Measurements from ENCODE around the gene OSBPL2. TPM values are rescaled to one million over a fixed set of nuclear protein-coding genes. Genes with fewer than 3 reads are reported as not detected.

OSBPL2 gene
- total RNA-seq: 36.9 and 37.4 TPM in 2 replicates

DNA sequence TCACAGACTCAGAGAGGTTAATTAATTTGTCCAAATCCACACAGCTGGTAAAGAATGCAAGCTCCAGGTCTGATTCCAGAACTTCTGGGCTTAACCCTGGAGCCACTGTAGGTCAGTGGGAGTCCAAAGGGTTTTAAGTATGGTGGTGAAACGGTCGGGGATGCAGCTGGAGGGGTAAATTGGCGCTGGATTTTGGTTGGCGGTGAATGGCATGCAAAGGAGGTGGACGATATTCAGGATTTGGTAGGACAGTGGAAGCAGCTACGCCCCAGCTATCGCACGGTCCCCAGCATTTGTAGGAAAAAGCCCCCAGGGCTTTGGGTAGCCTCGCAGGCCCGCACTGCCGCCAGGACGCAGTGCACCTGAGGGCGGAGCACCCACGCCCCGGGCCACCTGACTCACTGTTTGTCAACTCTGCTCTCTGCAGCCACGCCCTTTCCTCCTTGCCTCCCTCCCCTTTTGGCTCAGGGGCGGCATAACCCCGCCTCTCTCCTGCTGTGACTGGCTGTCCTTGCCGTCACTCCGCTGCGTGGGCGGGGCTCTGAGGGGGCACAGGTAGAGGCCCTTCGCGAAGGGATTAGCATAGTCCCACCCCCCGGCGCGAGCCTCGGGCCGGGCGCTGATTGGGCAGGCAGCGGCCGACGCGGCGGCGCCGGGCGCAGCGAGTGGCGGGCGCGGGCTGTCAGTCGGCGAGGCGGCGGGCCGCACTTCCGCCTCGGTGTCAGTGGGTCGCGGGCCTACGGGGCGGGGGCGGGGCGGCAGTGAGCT is at the start of gene OSBPL2:
Gene OSBPL2 (plus strand): TSS at position 721 of the 768 bp plus-strand sequence. CDS start 17,664 bp downstream, outside the sequence.

DNA sequence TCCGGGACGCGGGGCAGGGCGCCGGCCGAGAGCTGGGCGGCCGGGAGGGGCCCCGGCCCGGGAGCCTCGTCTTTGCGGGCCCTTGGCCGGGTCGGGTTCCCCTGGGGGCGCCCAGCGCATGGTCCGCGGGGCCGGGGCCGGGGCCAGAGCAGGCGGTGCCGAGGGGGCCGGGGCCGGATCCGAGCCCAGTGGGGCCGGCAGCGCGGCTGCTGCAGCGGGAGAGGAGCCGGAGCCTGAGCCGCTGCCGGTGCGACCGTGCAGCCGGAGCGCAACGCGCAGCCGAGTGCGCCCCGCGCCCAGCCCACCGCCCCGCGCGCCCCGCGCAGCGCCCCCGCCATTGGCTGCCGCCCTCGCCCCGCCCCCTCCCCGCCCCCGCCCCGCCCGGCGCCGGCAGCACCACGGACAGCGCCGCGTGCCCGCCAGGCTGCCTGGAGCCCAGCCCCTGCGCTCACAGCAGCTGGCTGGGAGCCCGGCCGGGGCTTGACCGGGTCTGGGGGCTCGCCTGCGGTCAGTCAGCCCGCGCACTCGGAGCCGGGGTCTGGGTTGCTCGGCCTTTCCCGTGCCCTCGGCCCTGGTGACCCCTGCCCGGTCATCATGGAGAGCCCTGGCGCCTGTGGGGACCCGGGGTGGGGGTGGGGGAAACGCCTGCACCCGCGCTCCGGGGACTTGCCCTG is 18.2 kb upstream of the OSBPL2 start, which contains the start of gene HRH3:
Gene HRH3 (minus strand): TSS at position 287 of the 674 bp plus-strand sequence. CDS start 308 bp downstream, outside the sequence.

DNA sequence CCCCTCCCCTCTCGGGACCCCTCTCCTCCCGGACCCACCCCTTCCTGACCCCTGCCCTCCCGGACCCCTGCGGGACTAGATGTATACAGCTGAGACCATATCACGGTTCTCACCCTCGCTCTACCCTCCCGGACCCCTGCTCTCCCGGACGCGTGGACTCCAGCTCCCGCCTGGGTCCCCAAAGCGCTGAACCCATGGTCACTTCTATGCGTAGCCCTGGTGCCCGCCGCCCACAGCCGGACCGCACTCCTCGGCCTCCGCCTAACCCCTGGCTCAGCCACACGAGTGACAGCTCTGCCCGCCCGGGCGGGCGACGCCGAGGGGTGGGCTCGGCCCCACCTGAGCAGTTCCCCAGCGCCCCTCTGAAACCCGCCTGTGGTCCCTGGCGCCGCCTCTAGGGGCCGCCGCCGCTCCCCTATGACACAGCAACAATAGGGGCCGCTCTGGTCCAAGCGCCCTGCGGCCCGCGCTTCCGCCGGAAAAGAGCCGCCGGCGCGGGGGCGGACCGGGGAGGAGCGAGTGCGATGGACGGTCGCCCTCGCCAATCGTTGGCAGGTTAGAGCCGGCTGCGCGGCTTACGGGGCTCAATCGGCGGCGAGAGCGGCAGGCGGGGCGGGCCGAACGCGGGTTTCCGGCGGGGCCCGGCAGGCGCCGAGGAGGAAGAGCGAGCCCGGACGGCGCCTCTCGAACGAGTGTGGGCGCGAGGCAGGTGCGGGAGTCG is 64.2 kb downstream of the OSBPL2 start, which contains the start of gene ADRM1:
Gene ADRM1 (plus strand): TSS at position 657 of the 721 bp plus-strand sequence. CDS start 572 bp downstream, outside the sequence.

Other genes starting within 250 kb of the OSBPL2 start
- gene TAF4, start 172.6 kb upstream of the OSBPL2 start, total RNA-seq: 6.0 and 7.1 TPM in 2 replicates
- gene LSM14B, start 116.0 kb upstream of the OSBPL2 start, total RNA-seq: 26.3 and 31.8 TPM in 2 replicates
- gene PSMA7, start 95.1 kb upstream of the OSBPL2 start, total RNA-seq: 141 and 276 TPM in 2 replicates
- gene SS18L1, start 94.8 kb upstream of the OSBPL2 start, total RNA-seq: 11.8 and 16.5 TPM in 2 replicates
- gene MTG2, start 55.5 kb upstream of the OSBPL2 start, total RNA-seq: 20.8 and 22.6 TPM in 2 replicates
- gene HRH3, start 18.2 kb upstream of the OSBPL2 start, total RNA-seq: not detected in 2 replicates
- 75.8 and 144 TPM in 2 replicates for gene ADRM1, start 64.5 kb downstream of the OSBPL2 start, total RNA-seq
- 27.9 and 36.9 TPM in 2 replicates for gene LAMA5, start 128.8 kb downstream of the OSBPL2 start, total RNA-seq
- 768 and 1,032 TPM in 2 replicates for gene RPS21, start 148.6 kb downstream of the OSBPL2 start, total RNA-seq
- 2.4 and 3.1 TPM in 2 replicates for gene CABLES2, start 168.8 kb downstream of the OSBPL2 start, total RNA-seq
- 2.4 and 3.5 TPM in 2 replicates for gene RBBP8NL, start 189.0 kb downstream of the OSBPL2 start, total RNA-seq
- gene GATA5, start 237.5 kb downstream of the OSBPL2 start, total RNA-seq: not detected in 2 replicates

Measured in placental epithelial cell (primary cell).